Muscle of leg (tissue), 11 donors: Measurements from ENCODE around the gene CNGA4. TPM values are rescaled to one million over a fixed set of nuclear protein-coding genes. Genes with fewer than 3 reads are reported as not detected.

Experiments used
- DNase-seq: peaks from one replicate; pipeline ENCODE4 v3.0.0; 2013
- H3K27ac ChIP-seq: one replicate; pipeline ENCODE4 v1.5.1; 2013; ENCODE audit warnings: mild to moderate bottlenecking, low read length, control low read depth
- H3K27me3 ChIP-seq: one replicate; pipeline ENCODE4 v1.6.1; 2013; ENCODE audit warnings: low read length; ENCODE audit not compliant: control insufficient read depth, insufficient read depth
- H3K36me3 ChIP-seq: one replicate; pipeline ENCODE4 v1.6.1; 2013; ENCODE audit warnings: low read length; ENCODE audit not compliant: control insufficient read depth, insufficient read depth
- H3K4me1 ChIP-seq: one replicate; pipeline ENCODE4 v1.6.1; 2013; ENCODE audit warnings: low read length; ENCODE audit not compliant: control insufficient read depth, insufficient read depth
- H3K4me3 ChIP-seq: one replicate; pipeline ENCODE4 v1.5.1; 2013; ENCODE audit warnings: low read length, control low read depth
- H3K9me3 ChIP-seq: replicated peaks from 2 replicates; pipeline ENCODE4 v1.6.1; 2013; ENCODE audit warnings: low read depth, low read length; ENCODE audit not compliant: control insufficient read depth
- WGBS: methylation state at CpG from one replicate; pipeline ENCODE4 v1.1.5; 2013; ENCODE audit warnings: missing lambda C conversion rate; ENCODE audit not compliant: insufficient coverage; 5-methylcytosine and 5-hydroxymethylcytosine counted together
- polyA plus RNA-seq, 8 donors: library from polyadenylated mRNA; unstranded; fragments of 120-200 nt; gene quantifications; one replicate each; pipeline versions ENCODE4 v1.2.1 to v1.2.3, GENCODE V29; 2013; ENCODE audit warnings: inconsistent platforms in 1 of 8, low replicate concordance in 1 of 8; ENCODE audit not compliant: insufficient read length in 8 of 8, insufficient read depth in 1 of 8
- total RNA-seq: library from RNA; stranded (reverse); fragments of 120-200 nt; gene quantifications from one replicate; pipeline ENCODE4 v1.2.4, GENCODE V29; 2013

CNGA4 gene
- total and polyA plus RNA-seq, 9 donors: 0.07 to 0.43 (median 0.21) TPM; not detected in 2

- H3K36me3 ChIP-seq: peaks cover 19% of the 10 kb centered on the region
- H3K9me3 ChIP-seq: no peaks in the 10 kb centered on the region
- no peak overlapping the region for H3K27ac ChIP-seq
- WGBS: no CpG with 5 or more reads among the region's 1 CpG
- H3K4me1 ChIP-seq: no peaks in the 10 kb centered on the region
- no peak overlapping the region for H3K4me3 ChIP-seq
- H3K27me3 ChIP-seq: no peaks in the 10 kb centered on the region
- DNase-seq: no peak
Measured at GRCh38 chr11:6204706-6205105, 34.2 kb upstream of the CNGA4 start.

- no CpG with 5 or more reads among the region's 1 CpG for WGBS
- DNase-seq: no peak
- no peaks in the 10 kb centered on the region for H3K27me3 ChIP-seq
- H3K4me1 ChIP-seq: no peaks in the 10 kb centered on the region
- peaks cover 25% of the 10 kb centered on the region for H3K36me3 ChIP-seq
- no peak within 1 kb of the TSS for H3K4me3 ChIP-seq
- H3K27ac ChIP-seq: no peak within 1 kb of the TSS
- H3K9me3 ChIP-seq: no peaks in the 10 kb centered on the region
Measured at GRCh38 chr11:6205366-6205765, 33.5 kb upstream of the CNGA4 start, which contains the start of gene C11orf42. Gene C11orf42 (plus strand): TSS chr11:6205557. CDS start chr11:6205616, 59 bp downstream.

- H3K27ac ChIP-seq: no peak overlapping the region
- no peaks in the 10 kb centered on the region for H3K9me3 ChIP-seq
- H3K4me3 ChIP-seq: no peak overlapping the region
- WGBS: 48% methylated on average over 2 of the region's 3 CpGs
- H3K27me3 ChIP-seq: no peaks in the 10 kb centered on the region
- no peak for DNase-seq
- peaks cover 37% of the 10 kb centered on the region for H3K36me3 ChIP-seq
- no peaks in the 10 kb centered on the region for H3K4me1 ChIP-seq
Measured at GRCh38 chr11:6206456-6207180, 32.3 kb upstream of the CNGA4 start.

DNA sequence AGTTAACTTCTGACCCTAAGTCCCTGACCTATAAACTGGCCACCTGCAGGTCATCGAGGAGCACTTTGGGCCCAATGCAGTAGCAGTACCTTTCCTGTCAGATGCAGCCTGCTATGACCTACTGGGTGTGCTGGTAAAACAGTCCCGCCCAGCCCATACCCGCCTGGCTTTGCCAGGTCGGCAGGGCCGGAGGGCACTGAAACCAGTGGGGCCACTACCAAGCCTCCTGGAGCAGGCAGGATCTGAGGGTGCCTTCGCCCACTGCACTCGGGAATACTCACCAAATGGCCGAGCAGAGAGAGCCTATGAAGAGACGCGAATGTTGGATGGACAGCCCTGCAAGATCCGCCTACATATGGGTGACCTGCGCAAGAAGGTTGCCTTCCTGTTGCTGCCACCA is 29.1 kb upstream of the CNGA4 start:
- 92% methylated on average over 11 of the region's 12 CpGs for WGBS
- no peak for DNase-seq
- H3K4me3 ChIP-seq: no peak overlapping the region
- H3K36me3 ChIP-seq: peaks cover 62% of the 10 kb centered on the region
- no peaks in the 10 kb centered on the region for H3K27me3 ChIP-seq
- H3K4me1 ChIP-seq: no peaks in the 10 kb centered on the region
- H3K9me3 ChIP-seq: no peaks in the 10 kb centered on the region
- no peak overlapping the region for H3K27ac ChIP-seq

DNA sequence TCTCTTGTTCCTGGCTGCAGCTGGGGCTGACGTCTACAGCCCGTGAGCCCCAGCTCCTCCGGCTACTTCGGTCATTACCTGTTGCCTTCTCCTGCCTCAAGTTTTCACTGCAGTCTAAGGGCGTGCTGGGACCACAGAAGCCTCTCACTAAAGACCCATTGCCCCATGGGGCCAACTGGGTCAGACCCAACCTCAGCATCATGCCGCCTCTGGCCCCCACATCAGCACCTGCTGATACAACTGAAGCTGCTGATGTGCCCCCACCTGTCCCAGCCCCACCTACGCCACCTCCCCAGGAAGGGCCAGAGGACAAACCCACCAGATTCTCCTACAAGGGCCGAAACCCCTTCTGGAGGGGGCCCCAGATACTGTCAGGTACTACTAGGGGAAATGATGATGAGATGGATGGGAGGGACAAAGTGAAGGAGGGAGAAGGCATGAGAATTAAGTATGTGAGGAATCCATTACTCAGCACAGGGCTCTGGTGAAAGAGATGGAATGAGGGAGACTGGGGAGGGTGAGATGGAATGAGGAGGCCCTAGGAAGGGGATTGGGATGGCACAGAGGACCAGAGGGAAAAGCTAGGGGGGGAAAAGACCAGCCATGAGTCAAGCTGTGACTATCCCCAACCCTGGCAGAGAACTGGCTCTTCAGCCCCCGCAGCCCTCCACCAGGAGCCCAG is 28.5 kb upstream of the CNGA4 start:
- no peak overlapping the region for H3K27ac ChIP-seq
- peaks cover 65% of the 10 kb centered on the region for H3K36me3 ChIP-seq
- no peaks in the 10 kb centered on the region for H3K27me3 ChIP-seq
- 97% methylated on average over 6 of the region's 9 CpGs for WGBS
- no peaks in the 10 kb centered on the region for H3K4me1 ChIP-seq
- no peaks in the 10 kb centered on the region for H3K9me3 ChIP-seq
- no peak overlapping the region for H3K4me3 ChIP-seq
- DNase-seq: no peak

GRCh38 chr11:6214530-6214929 is 24.4 kb upstream of the CNGA4 start:
- Histone ChIP-seq H3K4me3 (no peak overlapping the region), H3K36me3 (peaks cover 83% of the 10 kb centered on the region)
- 92% methylated on average over 10 of the region's 10 CpGs for WGBS

GRCh38 chr11:6216501-6216900 is 22.4 kb upstream of the CNGA4 start:
- no peak for DNase-seq
- Histone ChIP-seq H3K4me1 (no peaks in the 10 kb centered on the region), H3K27me3 (no peaks in the 10 kb centered on the region), H3K27ac (no peak overlapping the region), H3K36me3 (peaks cover 74% of the 10 kb centered on the region), H3K4me3 (no peak overlapping the region), H3K9me3 (no peaks in the 10 kb centered on the region)
- 89% methylated on average over 4 of the region's 4 CpGs for WGBS

More at GRCh38 chr11:6214530-6214929, 24.4 kb upstream of the CNGA4 start:
- Histone ChIP-seq H3K27ac (no peak overlapping the region), H3K4me1 (no peaks in the 10 kb centered on the region), H3K9me3 (no peaks in the 10 kb centered on the region), H3K27me3 (no peaks in the 10 kb centered on the region)
- DNase-seq: no peak

DNA sequence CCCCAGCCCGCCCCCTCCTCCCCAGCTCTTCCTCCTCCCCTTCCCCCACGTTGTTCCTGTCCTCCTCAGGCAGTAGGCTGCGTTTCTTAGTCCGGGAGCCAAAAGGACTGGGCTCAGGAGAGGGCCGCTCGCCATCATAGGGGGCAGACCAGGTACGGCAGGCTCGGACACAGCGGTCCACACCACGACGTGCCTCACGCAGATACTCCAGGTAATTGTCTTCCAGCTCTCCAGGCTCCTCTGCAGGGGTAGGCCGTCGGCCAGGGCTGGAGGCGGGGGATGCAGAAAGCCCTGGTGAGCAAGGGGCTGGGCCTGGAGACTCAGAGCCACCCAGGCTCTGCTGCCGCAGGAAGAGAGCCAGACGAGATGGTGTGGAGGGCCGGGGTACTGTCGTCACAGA is 21.2 kb upstream of the CNGA4 start:
- 92% methylated on average over 17 of the region's 19 CpGs for WGBS
- no peaks in the 10 kb centered on the region for H3K4me1 ChIP-seq
- H3K36me3 ChIP-seq: peaks cover 76% of the 10 kb centered on the region

GRCh38 chr11:6219359-6219758 is 19.5 kb upstream of the CNGA4 start:
- no peak overlapping the region for H3K27ac ChIP-seq
- DNase-seq: no peak
- no CpG with 5 or more reads among the region's 2 CpGs for WGBS

More for the DNA sequence above, 21.2 kb upstream of the CNGA4 start:
- Histone ChIP-seq H3K4me3 (no peak overlapping the region), H3K27me3 (no peaks in the 10 kb centered on the region), H3K9me3 (no peaks in the 10 kb centered on the region), H3K27ac (no peak overlapping the region)
- DNase-seq: no peak

GRCh38 chr11:6223854-6224253 is 15.0 kb upstream of the CNGA4 start:
- Histone ChIP-seq H3K27me3 (no peaks in the 10 kb centered on the region), H3K9me3 (no peaks in the 10 kb centered on the region), H3K36me3 (peaks cover 44% of the 10 kb centered on the region), H3K4me3 (no peak overlapping the region), H3K27ac (no peak overlapping the region), H3K4me1 (no peaks in the 10 kb centered on the region)
- WGBS: 90% methylated on average over 17 of the region's 17 CpGs
- no peak for DNase-seq

More at GRCh38 chr11:6219359-6219758, 19.5 kb upstream of the CNGA4 start:
- Histone ChIP-seq H3K9me3 (no peaks in the 10 kb centered on the region), H3K4me1 (no peaks in the 10 kb centered on the region), H3K27me3 (no peaks in the 10 kb centered on the region), H3K36me3 (peaks cover 80% of the 10 kb centered on the region), H3K4me3 (no peak overlapping the region)
